ENCODE data around the gene KCNT2.
"Not testable (repeated sequence)": the region's sequence is repeated elsewhere in the genome, so short reads cannot be mapped to it uniquely, and the experiment has no call there.

Gene KCNT2

GRCh38 chr1:196510451-196510850 lies 97.8 kb downstream of the KCNT2 start:
- DNase-seq = no peak

DNA sequence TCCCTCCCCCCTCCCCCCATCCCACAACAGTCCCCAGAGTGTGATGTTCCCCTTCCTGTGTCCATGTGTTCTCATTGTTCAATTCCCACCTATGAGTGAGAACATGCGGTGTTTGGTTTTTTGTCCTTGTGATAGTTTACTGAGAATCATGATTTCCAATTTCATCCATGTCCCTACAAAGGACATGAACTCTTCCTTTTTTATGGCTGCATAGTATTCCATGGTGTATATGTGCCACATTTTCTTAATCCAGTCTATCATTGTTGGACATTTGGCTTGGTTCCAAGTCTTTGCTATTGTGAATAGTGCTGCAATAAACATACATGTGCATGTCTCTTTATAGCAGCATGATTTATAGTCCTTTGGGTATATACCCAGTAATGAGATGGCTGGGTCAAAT lies 104.0 kb downstream of the KCNT2 start:
- DNase-seq = not testable (repeated sequence)

- no peak for DNase-seq
Measured at GRCh38 chr1:196502437-196502836, 105.8 kb downstream of the KCNT2 start.

DNA sequence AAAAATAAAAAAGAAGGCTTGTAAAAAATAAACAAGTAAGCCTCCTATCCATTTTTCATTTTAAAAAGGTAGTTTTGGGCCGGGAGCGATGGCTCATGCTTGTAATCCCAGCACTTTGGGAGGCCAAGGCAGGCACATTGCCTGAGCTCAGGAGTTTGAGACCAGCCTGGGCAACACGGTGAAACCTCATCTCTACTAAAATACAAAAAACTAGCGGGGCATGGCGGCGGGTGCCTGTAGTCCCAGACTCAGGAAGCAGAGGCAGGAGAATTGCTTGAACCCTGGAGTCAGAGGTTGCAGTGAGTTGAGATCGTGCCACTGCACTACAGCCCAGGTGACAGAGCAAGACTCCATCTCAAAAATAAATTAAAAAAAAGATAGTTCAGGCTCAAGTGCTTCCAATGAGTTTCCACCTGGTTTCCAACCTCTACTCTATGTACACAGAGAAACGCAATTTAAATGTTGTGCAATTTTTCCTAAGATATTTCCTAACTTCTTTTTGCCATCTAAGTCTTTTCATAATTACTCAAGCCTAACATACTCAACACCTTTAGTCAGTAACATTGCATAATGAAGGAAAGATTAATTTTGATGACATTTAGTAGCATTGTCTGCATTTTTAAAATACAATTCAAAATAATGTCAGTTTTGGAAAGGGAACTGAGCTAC lies 106.3 kb downstream of the KCNT2 start:
- no peak for DNase-seq

GRCh38 chr1:196497817-196498216 lies 110.4 kb downstream of the KCNT2 start:
- DNase-seq = no peak

DNA sequence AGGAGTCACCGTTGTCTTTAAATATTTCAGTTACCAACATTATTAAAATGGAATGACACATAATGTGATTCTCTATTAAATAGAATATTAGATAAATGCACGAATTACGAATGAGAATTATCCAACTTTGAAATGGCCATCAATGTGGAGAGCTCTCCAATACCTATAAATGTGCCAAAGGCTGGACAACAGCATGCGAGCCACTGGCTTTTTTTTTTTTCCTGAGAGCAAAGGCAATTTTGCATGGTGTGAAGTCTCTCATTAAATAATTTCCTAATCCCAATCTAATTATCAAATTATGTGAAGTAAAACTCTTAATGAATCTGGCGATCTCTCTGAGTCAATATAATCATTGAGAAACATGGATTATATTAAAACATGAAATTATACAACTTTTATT lies 113.5 kb downstream of the KCNT2 start:
- DNase-seq = no peak

GRCh38 chr1:196493881-196494280 lies 114.4 kb downstream of the KCNT2 start:
- no peak for DNase-seq

DNA sequence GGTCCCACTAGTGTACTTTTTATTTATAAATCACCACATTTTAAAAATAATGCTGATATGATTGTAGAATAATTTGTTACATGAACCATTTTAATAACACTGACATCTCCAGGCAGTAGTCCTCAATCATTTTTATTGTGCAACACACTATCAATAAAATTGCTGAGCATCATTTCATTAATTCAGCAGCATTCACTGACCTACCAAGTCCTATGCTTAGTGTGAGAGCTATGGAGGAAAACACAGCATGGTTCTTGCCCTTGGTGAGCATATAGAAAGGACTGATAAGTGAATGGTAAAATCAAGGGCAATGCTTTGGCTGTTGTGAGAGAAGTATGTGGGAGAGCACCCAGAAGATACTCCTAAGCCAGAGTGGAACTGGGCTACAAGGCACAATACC lies 119.7 kb downstream of the KCNT2 start:
- no peak for DNase-seq

- no peak for DNase-seq
Measured at GRCh38 chr1:196486346-196486745, 121.9 kb downstream of the KCNT2 start.

DNA sequence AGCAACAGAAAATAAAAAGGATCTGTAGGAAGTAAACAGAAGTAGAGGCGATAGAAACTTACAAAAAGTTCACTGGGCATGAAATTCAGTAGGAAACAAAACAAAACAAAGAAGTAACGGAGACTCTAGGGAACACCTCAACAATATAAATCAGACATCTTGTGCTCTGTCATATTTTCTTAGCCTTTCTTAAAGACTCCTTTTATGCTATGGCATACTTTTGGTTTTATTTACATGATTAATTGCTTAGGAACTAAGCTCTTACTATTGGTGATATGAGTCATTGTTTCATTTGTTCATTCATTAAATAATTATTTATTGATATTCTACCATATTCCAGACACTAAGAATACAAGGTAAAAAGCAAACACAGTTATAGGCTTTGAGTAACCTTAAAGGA lies 126.6 kb downstream of the KCNT2 start:
- no peak for DNase-seq

- no peak for DNase-seq
Measured at GRCh38 chr1:196477262-196477661, 131.0 kb downstream of the KCNT2 start.

- no peak for DNase-seq
Measured at GRCh38 chr1:196467230-196467925, 140.9 kb downstream of the KCNT2 start.

DNA sequence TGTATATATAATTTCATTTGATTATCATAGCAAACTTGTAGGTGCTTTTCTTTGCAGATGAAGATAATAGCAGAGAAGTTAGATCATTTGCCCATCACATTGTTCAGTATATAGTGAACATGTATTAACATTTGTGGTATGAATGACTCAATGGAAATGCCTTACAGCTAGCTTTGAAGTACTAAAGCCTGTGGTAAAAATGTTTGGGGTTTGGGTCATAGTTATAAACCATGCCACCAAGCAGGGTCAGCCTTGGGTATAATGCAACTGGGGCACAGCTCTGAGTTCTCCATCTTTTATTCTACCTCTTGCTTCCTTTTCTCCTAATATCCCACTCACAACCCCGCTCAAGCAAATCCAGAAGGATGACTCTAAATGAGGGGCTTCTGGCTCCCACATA lies 141.6 kb downstream of the KCNT2 start:
- no peak for DNase-seq

DNA sequence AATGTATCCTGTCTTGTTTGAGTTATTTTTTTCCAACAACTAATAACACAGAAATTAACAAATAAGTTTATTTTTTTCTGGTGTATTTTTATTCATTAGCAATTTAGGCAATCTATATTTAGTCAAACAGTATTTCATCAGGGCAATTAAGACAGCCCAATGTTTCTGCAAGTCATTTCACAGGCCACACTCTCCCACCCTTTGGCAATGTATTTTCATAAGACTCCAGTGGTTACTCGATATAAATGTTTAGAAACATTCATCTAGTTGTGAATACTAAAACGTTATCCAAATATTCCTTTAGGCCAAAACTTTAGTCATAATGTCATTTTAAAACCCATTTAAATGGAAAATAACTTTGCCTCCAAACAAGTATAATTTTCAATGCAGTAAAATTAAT lies 142.1 kb downstream of the KCNT2 start:
- no peak for DNase-seq

GRCh38 chr1:196464480-196464941 lies 143.7 kb downstream of the KCNT2 start:
- DNase-seq = no peak

DNA sequence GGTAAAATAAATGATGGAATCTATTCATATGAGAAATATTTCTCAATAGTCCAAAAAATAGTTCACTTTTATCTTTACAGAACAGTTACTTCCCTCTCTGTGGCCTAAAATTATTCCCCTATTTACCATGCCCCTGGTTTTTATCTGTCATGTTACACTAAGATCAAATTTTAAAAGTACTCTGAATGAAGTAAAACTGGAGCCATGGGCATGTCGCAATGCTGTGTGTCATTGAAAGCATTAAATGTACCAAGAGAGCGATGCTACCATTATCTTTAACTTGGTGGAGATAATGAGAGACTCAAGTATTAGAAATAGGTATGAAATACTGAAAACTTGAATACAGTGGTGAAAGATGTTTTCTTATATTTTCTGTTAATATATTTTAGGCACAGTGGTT lies 146.2 kb downstream of the KCNT2 start:
- no peak for DNase-seq

DNA sequence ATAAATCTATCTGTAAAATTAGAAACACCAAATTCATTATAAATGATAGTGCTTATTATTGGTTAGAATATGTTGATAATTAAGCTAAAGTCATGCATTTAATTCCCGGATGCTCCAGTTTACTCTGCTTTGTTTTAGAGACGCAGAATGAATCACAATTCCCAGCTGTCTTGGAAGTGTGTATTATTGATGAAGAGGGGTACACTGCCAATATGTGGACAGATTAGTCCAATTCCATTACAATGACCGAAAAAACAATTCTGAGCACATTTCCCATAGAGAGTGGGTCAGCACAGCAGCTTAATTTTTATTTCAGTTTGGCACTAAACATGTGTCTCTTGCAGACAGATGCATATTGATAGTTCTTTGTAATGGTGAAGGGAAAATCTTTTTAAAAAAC lies 146.7 kb downstream of the KCNT2 start:
- DNase-seq = no peak

GRCh38 chr1:196459383-196459782 lies 148.9 kb downstream of the KCNT2 start:
- no peak for DNase-seq

DNA sequence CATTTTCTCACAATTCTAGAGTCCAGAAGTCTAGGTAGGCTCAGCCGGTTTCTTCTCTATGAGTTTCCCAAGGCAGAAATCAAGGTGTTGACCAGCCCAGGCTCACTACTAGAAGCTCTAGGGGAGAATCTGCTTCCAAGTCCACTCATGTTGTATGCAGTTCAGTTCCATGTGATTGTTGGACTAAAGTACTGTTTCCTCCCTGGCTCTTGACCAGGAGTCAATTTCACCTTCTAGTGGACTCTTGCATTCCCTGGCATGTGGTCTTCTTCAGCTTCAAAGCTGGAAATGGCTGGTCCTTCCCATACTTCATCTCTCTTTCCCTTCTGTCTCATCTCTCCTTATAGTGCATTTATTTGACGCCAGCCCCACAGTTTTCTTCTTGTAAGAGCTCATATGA lies 153.4 kb downstream of the KCNT2 start:
- DNase-seq = no peak

DNA sequence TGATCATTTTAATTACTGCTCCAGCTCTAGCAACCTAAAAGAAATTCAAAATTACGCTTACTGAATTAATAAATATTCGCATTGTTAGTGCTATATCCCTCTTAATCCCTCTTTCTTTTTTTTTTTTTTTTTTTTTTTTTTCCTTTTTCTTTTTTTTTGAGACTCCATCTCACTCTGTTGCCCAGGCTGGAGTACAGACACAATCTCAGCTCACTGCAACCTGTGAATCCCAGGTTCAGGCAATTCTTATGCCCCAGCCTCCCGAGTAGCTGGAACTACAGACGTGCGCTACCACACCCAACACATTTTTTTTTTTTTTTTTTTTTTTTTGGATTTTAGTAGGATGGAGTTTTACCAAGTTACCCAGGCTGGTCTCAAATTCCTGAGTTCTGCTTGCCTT lies 157.1 kb downstream of the KCNT2 start:
- no peak for DNase-seq

- DNase-seq = no peak
Measured at GRCh38 chr1:196450143-196451095, 157.8 kb downstream of the KCNT2 start.

DNA sequence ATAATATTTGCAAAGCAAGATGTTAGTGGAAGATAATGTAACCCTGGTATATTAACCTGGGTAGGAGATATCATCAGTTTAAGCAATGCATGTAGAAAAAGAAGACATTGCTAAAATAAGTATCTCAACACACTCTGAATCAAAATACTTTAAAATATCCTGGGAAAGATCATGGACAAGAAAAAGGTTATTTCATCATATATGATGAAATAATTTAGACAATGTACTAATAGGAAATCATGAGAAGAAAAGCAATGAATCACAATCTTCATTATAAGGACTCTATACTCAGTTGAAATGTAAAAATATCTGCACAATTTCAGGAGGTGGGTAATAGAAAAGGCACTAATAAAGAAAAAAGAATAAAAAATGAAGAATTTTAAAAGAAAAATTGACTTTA lies 158.8 kb downstream of the KCNT2 start:
- no peak for DNase-seq

- DNase-seq = no peak
Measured at GRCh38 chr1:196445775-196446174, 162.5 kb downstream of the KCNT2 start.

- DNase-seq = no peak
Measured at GRCh38 chr1:196444634-196445033, 163.6 kb downstream of the KCNT2 start.
